RWPE1 (cell line): ENCODE results near the gene ZNF727.
"Not testable (repeated sequence)": the region's sequence is repeated elsewhere in the genome, so short reads cannot be mapped to it uniquely, and the experiment has no call there.

Source experiments
- CTCF ChIA-PET: fragments of 350-600 bp; sonication (Branson Sonifier 250); formaldehyde crosslinking; extraction: SDS; loops from one replicate; lab custom pipeline; 2021; lab: Yijun Ruan, JAX
- POLR2A ChIA-PET: fragments of 400-600 bp; formaldehyde crosslinking; extraction: SDS; loops from one replicate; lab custom pipeline; 2020; ENCODE audit warnings: antibody characterized with exemption; ENCODE audit not compliant: low non-redundant PET; lab: Yijun Ruan, JAX
- DNase-seq: peaks from one replicate; pipeline ENCODE4 v3.0.0; 2012; ENCODE audit warnings: low spot score
- H3K27ac ChIP-seq: fragments of 450-650 bp; 2 replicates; pipeline ENCODE4 v1.5.1; 2017
- CTCF ChIP-seq: fragments of 450-650 bp; conservative IDR thresholded peaks from 2 replicates; pipeline ENCODE4 v1.5.1; 2017; ENCODE audit warnings: low read depth, mild to moderate bottlenecking

Gene ZNF727

GRCh38 chr7:64078699-64078994 lies 33.4 kb downstream of the ZNF727 start:
- POLR2A ChIA-PET: no interaction called here
- CTCF ChIA-PET: no interaction called here
- no peak for DNase-seq
- no peak for TF ChIP-seq CTCF
- H3K27ac ChIP-seq: no peak overlapping the region

DNA sequence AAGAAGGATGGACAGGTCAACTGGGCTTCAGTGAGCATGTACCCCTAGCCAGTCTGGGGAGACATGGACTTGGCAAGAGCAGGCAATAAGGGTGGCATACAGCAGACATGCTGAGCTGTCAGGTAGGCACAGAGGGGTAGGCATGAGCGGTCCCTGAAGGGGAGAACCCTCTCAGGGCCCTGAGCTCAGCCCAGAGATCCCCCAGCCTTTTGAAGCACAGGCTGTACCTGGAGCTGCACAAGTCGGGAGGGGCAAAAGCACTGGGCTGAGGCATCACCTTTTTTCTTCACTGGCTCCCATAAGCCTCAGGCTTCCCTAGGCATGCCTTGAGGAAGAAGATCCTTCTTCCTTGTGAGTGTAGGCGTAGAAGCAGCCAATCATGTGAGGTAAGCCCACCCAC lies 42.3 kb downstream of the ZNF727 start:
- no peak for TF ChIP-seq CTCF
- no peak overlapping the region for H3K27ac ChIP-seq
- ChIA-PET CTCF (no interaction called here), POLR2A (no interaction called here)
- no peak for DNase-seq

- ChIA-PET CTCF (interaction anchor here (0.6 kb wide), 1 partner anchor 63 kb away, joined by 3 read pairs; no protein-coding TSS in a partner anchor), POLR2A (interaction anchor here (0.5 kb wide), 1 partner anchor 360 kb away, joined by 4 read pairs; no protein-coding TSS in a partner anchor)
- H3K27ac ChIP-seq, DNase-seq: not testable (repeated sequence)
Observed at GRCh38 chr7:64088863-64089262, 43.6 kb downstream of the ZNF727 start.
